HG02981 (cell line): ENCODE data around the gene ZDHHC21.
A peak's percentile ranks its signal among the peaks of the same experiment; 100 is the strongest.

Source experiments
- ATAC-seq: cut with Tn5 transposase; IDR thresholded peaks from one replicate; pipeline ENCODE4 v1.9.1; 2021; ENCODE audit warnings: mild to moderate bottlenecking, moderate library complexity; ENCODE audit not compliant: unreplicated experiment

The ZDHHC21 gene, protein sequence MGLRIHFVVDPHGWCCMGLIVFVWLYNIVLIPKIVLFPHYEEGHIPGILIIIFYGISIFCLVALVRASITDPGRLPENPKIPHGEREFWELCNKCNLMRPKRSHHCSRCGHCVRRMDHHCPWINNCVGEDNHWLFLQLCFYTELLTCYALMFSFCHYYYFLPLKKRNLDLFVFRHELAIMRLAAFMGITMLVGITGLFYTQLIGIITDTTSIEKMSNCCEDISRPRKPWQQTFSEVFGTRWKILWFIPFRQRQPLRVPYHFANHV

DNA sequence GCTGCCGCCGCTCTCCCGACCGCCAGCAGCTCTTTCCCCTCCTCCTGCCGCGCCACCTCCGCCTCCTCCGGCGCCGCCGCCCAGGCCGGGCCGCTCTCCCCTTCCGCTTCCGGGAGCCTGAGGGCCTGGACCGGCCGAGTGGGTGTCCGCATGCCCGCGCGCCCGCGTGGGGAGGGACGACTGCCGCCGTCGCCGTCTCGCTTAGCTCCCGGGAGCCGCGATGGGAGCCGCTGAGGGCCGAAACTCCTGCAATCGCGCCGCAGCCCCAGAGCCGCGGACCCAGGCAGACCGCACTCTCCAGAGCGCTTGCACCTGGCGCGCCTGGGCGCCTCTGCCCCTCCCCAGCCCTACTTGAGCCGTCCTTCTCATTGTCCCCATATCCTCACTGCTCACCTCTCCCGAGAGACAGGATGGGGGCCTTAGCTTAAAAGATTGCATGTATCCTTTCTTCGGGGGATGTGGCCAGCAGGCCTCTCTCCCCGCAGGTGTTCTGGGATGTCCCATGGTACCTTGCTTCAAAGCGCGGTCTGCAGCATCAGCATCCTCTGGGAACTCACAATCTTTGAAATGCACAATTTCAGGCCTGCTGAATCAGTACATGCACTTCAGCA, at the start of gene ZDHHC21:
ZDHHC21 (minus strand) TSS at position 182 of the 611 bp plus-strand sequence. CDS start 19,092 bp downstream, outside the sequence.
- ATAC-seq: peak; percentile 85

DNA sequence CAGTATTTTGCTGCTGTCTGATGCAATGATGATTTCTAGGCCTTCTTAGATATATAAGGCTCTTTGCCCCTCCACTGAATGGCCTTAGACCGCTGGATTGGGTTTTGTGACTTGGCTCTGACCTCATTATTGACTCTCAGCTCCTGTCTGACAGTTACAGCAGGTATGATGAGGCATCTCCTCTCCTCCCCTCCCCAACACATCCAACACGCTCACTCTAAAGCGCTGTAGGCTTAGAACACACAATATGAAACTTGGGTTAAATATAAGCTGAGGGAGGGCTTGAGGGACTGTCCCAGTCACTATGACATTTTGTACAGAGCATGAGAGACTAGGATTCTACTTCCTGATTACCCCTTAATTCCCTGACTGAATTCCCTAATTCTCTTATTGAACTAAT, 48.1 kb upstream of the ZDHHC21 start:
- ATAC-seq: peak; percentile 98

DNA sequence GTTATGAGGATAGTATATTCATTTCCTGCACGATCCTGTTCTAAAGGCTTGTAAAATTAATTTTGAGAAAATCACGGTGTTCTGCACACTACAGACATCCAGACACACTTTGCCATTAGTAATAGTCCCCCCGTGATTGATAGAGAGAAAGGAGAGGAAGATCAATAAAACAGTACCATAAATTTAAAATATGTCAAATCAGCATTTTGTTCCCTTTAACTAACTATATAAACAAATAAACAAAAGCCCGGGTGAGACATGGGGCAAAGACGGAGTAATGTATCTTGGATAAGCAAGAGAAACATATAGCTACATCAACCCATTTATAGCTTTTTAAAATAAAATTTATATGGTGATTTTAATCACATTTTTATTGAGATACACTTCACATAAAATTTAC, 39.9 kb upstream of the ZDHHC21 start:
- ATAC-seq: no peak

DNA sequence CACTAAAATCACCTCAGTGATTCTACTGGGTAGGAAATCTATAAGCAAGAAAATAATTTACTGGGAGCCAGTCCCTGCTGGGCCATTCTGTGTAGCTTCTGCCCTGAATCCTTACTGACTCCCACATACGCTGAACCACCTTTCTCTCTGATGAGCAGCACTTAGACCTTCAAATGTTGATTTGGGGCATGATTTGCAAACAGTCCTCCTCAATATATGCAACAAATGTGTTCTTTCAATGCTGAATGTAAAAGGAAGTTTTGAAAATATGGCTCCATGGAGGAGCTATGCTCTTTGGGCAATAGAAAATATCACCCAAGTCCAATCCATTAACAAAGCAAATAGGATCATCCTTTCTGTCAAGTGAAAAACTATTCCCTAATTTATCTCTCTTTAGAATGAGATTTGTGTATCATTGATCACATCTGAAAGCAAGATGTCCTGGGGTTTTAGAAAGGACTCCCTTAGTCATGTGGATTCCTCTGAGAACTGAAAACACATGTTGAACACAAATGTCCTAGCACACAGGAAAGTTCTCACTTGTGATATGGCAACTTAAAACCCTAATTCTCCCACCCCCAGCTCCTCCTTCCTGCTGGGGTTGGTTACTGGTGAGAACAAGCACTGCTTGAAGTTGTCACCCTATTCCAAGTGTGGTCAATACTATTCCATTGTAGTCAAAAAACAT, 38.2 kb upstream of the ZDHHC21 start:
- no peak for ATAC-seq

DNA sequence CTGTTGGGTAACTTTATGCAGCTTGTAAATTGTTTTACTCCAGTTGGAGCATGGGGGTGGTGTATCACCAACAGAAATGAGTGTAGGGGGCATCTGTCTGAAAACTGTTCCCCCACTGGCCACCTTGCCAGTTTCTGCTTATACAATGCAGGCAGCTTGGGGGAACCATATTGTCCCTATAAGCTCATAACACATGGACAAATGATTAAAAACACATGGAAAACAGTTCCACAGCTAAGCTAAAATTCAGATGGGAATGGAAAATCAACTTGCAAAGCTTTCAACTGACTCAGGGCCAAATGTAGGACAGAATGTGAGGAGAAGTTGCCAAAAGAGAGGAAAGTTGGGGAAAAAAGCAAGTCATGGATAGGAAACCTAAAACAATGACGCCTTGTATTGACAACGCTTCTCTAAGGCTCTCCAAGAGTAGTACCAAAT, 37.2 kb upstream of the ZDHHC21 start:
- ATAC-seq: no peak

GRCh38 chr9:14723301-14723700, 30.1 kb upstream of the ZDHHC21 start:
- ATAC-seq: no peak

- no peak for ATAC-seq
Measured at GRCh38 chr9:14722391-14723035, 29.3 kb upstream of the ZDHHC21 start, which contains the start of gene CER1. Gene CER1 (minus strand): TSS chr9:14722733. CDS start chr9:14722672, 61 bp downstream.

DNA sequence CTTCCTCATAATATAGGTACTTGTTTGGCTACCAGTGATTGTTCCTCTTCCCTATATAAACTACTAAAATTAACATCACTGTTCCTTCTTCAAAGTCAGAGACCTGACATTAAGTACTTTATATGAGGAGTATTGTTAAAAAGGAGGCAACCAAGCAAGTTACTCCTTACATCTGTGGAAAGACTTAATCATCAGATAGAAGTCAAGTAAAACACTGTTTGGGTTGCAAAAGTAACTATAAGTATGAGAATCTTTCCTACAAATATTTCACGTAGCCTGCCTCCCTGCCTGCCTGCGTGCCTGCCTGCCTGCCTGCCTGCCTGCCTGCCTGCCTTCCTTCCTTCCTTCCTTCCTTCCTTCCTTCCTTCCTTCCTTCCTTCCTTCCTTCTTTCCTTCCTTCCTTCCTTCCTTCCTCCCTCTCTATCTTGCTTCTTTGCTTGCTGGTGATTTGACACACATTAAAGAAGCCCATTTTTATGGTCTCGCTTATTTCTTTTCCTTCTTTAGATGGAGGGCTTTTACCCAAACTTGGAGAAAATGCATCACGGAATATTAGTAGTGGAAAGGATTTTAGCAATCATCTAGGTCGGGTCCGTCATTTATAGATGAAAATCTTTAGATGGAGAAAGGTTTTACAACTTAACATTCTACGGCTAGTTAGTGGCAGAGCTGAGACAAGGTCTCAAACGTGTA, 26.1 kb upstream of the ZDHHC21 start:
- no peak for ATAC-seq

DNA sequence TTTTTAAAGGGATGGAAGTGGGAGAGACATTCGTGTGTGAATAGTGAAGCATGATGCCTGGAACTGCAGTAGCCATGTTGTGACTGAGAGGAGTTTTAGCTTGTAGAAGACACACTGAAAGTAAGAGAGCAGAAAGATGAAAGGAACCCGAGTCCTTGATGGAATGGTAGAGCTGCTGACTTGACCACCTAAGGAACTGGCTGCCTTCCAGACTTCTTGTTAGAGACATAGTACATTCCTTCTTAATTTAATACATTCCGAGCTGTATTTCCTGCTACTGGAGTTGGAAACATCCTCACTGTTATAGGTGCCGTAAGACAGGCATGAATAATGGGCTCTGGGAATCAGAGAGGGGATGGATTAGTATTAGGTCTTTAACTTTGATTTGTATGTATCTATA, 21.9 kb upstream of the ZDHHC21 start:
- ATAC-seq: no peak

GRCh38 chr9:14713187-14713767, 20.0 kb upstream of the ZDHHC21 start:
- no peak for ATAC-seq

GRCh38 chr9:14710804-14711203, 17.6 kb upstream of the ZDHHC21 start:
- no peak for ATAC-seq

- ATAC-seq: no peak
Measured at GRCh38 chr9:14706530-14707140, 13.4 kb upstream of the ZDHHC21 start.

GRCh38 chr9:14705079-14705478, 11.8 kb upstream of the ZDHHC21 start:
- ATAC-seq: no peak

GRCh38 chr9:14704281-14704680, 11.0 kb upstream of the ZDHHC21 start:
- no peak for ATAC-seq

DNA sequence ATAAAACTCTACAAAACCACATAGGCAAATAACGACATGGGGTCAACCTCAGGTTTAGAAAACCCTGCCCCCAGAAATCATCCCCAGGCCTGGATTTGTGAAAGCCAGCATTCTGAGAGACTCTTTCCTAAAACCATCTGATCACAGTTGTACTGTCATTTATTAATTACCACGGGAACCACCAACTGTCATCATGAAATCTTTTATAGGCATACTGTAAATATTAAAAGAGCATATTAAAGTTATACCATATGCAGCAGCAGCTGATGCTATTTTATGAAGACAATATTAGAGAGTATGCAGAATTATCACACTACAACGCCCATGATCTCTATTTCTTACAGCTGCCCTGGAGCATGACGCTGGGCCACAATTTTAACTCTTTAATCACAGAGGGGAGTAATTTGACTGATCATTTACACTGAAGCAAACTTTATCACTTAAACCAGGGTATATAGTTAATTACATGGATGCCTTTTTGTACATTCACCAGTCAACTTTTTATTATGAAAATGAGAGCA, 9.0 kb upstream of the ZDHHC21 start:
- no peak for ATAC-seq

DNA sequence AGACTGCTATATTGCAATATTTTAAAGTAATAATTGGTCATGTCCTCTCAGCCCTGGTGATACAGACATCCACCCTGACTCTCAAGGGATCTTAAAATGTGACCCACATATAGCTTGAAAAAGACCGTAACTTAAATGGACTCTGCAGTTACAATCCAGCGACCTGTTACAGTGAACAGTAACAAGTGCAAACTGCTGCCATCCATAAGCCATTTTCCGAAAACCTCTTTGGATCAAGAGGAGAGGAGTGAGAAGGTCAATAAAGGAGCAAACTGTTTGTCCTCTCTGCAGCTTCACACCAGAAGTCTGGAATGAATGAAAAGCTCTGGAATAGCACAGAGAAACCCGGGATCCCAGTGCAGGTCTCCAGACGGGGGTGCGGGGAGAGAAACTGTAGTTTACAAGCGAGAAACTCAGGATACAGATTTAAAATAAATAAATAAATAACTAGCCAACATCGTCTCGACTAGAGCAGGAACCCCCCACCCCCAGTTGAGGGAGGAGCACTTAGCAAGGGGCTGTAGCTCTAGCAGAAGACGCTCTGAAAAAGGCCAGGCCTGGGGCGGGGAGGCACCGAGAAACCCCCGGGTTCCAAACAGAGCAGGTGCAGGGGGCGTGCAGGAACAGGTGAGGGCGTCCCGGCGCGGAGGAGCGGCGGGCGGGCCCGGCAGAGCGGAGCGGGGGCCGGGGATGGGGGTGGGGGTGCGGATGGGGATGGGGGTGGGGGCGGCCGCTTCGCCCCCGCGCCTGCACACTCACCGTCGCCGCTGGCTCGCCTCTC, 572 bp downstream of the ZDHHC21 start:
- ATAC-seq: peak; percentile 52

- ATAC-seq: no peak
Measured at GRCh38 chr9:14690948-14691730, 2.1 kb downstream of the ZDHHC21 start.

DNA sequence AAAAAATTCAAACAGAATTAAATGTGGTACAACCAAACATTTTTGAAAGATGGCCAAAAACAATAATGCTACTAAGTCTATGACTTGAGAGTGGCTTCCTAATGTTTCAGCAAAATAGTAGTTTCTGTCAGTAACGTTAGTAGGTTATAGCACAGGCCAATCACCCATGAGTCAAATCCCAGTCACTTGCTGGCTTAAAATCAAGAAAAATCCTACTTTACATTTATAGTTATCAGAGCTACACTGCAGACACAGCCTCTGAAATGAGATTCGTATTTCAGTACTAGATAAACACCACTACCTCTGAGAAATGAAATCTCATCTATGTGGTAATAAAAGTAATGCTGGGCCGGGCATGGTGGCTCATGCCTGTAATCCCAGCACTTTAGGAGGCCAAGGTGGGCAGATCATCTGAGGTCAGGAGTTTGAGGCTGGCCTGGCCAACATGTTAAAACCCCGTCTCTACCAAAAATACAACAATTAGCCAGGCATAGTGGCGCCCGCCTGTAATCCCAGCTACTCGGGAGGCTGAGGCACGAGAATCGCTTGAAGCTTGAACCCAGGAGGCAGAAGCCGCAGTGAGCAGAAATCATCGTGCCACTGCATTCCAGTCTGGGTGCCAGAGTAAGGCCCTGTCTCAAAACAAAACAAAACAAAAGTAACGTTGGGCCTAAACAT, 6.1 kb downstream of the ZDHHC21 start:
- ATAC-seq: no peak
